GOT3 (cell line): ENCODE results near the gene RNFT2.
"Not testable (repeated sequence)": the region's sequence is repeated elsewhere in the genome, so short reads cannot be mapped to it uniquely, and the experiment has no call there.

ENCODE experiments used
- DNase-seq: peaks from one replicate; lab custom pipeline; 2025; ENCODE audit warnings: mixed read lengths; lab: John Stamatoyannopoulos, UW

Gene RNFT2

DNA sequence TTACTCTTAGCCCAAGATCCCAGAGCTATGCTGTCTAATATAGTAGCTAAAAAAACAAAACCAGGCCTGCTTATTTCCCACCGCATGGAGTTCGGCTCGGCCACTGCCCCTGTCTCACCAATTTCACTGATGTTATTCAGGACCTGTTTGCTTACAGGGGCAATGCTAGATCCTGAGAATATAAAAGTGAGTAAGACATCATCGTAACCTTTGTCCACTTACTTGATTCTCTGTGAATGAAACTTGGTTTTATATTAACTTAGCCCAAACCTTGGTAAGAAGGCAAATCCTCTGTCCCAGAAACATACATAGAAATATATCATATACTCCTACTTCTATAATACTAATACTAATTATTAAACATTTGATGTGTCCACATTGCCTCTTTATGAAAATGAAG, 56.6 kb downstream of the RNFT2 start:
- DNase-seq = no peak

- DNase-seq = no peak
Measured at GRCh38 chr12:116797885-116798284, 59.8 kb downstream of the RNFT2 start.

DNA sequence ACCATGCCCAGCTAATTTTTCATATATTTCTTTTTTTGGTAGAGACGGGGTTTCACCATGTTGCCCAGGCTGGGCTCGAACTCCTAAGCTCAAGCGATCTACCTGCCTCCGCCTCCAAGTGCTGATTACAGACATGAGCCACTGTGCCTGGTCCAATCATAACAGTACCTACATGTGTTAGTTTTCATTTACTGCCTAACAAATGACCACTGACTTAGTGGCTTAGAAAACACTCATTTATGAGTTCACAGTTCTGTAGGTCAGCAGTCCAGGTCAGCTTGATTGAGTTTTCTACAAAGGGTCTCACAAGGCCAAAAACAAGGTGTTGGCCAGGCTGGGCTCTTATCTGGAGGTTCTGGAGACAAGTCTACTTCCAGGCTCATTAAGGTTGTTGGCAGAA, 60.6 kb downstream of the RNFT2 start:
- DNase-seq = no peak

- DNase-seq = no peak
Measured at GRCh38 chr12:116799955-116800354, 61.8 kb downstream of the RNFT2 start.

GRCh38 chr12:116800918-116801317, 62.8 kb downstream of the RNFT2 start:
- no peak for DNase-seq

GRCh38 chr12:116802018-116802417, 63.9 kb downstream of the RNFT2 start:
- no peak for DNase-seq

DNA sequence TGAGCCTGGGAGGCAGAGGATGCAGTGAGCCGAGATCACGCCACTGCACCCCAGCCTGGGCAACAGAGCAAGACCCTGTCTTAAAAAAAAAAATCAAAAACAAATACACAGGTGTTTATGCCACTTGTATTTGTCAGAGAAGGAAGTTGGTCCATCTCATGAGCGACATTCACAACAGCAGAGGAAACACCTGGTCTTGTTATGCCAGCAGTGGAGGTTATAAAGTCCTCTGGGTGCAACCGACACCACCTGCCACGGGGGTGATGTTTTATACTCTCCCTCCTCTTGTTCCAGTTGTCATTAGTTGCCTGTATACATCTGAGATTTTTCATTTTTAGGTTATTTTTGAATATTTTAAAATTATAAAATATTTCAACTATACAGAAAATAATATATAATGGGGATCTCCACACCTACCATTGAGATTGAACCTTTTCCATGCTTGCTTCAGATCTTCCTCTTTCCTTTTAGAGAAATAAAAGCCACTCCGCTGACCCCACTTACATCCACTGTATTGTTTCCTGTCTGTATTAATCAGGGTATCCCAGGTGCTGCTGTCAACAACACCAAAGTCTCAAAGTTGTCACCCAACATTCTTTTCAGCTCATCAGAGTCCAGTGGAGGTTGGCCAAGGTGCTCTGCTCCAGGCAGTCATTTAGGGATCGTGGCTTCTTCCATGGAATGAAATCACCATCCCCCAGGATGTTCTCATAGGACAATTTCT, 65.1 kb downstream of the RNFT2 start:
- no peak for DNase-seq

DNA sequence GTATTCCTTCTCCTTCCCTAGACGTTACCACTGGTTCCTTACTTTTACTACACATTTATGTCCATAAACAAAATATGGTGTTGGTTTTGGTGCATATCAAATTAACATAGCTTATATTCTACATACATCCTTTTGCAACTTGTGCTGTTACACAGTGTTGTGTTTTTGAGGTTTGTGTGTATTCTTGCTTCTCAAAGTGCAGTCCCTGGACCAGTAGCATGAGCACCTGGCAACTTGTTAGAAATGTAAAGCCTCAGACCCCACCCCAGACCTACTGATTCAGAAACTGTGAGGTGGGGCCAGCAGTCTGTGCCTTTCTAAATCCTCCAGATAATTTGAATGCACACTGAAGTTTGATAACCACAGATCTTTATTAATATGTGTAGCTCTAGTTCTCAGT, 65.9 kb downstream of the RNFT2 start:
- DNase-seq = no peak

DNA sequence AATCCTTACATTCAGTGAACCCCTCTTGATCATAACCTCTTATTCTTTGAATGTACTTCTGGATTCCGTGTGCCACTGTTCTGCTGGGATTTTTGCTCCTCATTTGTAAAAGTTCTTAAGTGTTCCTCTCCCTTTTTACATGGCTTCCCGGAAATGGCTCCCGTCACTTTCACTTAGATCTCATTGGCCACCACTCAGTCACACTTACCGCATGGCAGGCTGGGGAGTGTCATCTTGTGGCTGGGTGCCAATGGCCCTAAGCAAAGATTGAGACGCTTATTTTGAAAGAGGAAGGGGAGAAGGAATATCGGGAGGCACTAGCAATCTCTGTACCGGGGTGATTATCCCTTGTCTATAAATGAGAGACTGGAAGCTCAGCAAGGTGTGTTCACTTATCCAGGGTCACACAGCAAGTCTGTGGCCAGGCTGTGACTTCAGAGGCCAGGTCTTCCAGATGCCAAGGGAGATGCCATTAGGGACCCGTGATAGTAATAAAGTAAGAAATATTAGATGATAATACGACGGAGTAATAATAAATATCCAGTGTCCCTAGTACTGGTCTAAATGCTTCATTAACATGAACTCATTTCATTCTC, 68.8 kb downstream of the RNFT2 start:
- no peak for DNase-seq

DNA sequence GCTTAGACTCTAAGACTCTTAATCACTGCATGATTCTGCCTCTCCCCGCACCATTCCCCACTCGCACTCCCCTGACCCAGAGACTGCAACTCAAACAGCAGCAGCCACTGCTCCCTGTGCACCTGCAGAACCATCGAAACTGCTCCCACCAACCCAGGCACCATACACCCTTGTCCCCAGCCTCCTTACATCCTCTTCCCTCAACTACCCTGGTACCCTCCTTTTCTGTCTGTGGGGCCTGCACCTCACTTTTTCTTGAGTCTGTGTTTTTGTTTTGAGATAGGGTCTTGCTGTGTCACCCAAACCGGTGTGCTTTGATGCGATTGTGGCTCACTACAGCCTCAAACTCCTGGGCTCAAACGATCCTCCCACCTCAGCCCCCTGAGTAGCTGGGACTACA, 69.4 kb downstream of the RNFT2 start:
- no peak for DNase-seq

- DNase-seq = no peak
Measured at GRCh38 chr12:116808113-116809105, 70.3 kb downstream of the RNFT2 start.

DNA sequence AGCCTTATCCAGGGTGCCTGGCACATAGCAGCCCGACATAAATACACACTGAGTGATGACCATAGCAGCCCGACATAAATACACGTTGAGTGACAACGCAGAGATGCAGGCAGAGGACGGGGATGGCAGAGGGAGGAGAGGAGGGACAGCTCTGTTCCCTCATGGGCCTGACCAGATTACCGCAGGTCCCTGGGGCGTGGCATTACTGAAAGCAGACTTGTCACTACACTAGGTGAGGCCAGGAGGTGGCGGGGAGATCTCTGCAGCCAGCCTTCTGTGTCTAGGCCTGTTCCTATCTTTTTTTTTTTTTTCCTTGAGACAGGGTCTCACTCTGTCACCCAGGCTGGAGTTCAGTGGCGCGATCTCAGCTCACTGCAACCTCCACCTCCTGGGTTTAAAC, 74.1 kb downstream of the RNFT2 start:
- DNase-seq = no peak

DNA sequence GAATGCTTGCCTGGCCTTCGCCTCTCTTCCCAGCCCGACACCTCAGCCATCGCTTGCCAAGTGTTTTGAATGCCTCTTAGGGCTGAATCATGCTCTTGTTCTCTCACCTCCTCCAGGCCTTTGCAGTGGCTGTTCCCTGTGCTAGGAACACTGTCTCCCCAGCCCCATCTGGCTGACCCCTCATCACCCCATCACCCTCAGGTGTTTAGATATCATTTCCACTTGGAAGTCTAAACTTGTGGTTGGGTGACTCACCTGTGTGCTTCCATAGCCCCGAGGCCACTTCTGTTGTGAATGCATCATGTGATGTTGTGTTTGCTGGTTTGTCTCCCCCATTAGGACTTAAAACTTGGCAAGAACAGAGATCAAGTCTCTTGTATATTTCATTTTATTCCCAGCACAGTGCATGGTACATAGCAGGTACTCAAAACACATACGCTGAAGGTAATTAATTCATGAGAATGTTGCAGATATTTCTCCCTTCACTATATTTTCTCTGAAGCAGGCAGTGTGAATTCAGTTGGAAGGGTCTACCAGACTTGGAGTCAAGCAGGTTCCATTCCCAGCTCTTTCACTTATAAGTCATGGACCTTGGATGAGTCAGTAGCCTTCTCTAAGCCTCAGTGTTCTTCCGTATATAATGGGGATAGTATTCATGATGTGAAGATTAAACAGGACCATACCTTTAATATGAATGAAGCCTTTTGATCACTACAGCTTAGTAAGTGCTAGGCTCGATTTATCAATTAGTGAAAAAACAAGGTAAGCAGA, 75.3 kb downstream of the RNFT2 start:
- no peak for DNase-seq

DNA sequence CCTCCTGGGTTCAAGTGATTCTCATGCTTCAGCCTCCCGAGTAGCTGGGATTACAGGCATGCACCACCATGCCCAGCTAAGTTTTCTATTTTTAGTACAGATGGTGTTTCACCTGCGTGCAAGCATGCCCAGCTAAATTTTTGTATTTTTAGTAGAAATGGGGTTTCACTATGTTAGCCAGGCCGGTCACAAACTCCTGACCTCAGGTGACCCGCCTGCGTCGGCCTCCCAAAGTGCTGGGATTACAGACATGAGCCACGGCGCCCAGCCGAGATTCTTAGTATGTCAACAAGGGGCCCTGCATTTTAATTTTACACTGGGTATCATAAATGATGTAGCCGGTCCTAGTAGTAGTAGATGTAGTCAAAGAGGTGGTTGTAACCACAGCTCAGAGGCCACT, 76.7 kb downstream of the RNFT2 start:
- DNase-seq = not testable (repeated sequence)

DNA sequence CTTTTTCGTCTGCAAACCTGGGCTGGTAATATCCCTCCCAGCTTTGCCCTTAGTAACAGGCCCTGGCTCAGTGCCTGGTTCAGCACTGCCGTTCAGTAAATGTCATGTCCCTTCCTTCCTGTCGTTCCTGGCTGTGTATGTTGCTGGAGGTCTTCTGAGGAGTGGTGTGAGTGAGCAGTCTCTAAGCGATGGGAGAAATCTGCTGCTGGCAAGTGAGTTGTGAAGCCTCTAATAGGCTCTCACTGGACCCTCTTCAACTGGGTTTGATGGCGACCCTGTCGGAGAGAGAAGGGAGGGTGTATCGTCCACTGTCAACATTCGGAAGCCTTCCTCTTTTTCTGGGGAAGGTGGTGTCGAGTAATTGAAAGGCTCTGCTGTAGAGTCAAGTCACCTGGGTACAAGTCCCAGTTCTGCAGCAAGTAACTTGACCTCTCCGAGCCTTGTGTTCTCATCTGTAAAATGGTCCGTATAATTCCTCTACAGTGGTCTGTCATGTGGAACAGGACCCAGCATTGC, 80.3 kb downstream of the RNFT2 start:
- DNase-seq = no peak

DNA sequence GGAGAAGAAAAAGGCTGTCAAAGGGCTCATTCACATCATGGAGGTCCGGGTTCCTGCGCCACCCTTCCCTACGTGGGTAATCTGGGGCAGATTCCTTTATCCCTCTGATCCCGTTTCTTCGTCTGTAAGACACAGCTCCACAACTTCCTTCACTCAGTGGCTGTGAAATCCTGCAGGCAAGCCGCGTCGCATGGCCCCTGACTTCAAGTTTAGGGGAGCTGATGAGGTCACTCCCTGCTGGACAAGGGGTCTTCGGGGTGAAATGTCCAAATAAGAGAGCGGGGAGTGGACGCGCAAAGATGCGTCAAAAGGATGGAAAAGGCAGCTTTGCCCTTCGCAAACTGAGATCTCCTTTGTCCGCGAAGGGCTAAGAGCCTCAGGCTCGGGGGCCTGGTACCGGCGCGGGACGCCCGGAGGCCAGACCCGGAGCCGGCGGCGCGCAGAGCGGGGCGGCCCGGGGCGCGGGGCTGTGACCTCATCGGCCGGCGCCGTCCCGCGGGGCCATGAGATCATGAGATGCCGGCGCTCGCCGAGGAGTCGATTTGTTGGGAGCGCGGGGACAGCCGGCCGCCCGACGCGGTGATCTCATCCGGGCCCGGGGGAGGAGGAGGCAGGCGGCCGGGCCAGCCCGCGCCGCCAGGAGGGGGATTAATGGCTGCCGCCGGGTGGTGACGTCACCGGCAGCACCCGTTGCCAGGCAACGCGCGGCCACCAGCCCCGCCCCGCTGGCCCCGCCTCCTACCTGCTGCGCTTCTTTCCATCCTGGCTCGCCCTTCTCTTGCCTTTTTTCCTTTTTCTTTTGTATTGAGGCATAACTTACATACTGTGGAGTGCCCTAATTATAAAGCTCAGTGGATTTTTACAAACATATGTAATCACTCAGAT, 81.1 kb downstream of the RNFT2 start:
- peak; percentile 83 for DNase-seq

GRCh38 chr12:116820064-116820656, 82.0 kb downstream of the RNFT2 start:
- DNase-seq = no peak

DNA sequence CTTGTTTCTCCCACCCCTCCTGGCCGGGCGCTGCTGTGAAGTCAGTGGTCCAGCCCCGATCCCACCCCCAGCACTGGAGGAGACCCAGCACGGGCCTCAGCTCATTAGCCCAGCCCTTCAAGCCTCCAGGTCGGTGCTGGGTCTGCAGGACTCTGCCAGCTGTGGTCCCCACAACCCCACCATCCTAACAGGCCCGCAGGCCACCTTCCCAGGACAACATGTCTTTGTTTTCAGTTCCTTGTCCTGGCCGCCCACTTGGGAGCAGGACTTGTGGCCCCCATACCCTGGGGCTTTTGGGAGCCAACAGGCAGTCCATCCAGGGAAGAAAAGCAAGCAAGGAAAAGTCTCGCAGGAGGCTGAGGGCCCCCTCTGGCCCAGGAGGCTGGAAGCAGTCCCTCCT, 83.2 kb downstream of the RNFT2 start:
- no peak for DNase-seq

DNA sequence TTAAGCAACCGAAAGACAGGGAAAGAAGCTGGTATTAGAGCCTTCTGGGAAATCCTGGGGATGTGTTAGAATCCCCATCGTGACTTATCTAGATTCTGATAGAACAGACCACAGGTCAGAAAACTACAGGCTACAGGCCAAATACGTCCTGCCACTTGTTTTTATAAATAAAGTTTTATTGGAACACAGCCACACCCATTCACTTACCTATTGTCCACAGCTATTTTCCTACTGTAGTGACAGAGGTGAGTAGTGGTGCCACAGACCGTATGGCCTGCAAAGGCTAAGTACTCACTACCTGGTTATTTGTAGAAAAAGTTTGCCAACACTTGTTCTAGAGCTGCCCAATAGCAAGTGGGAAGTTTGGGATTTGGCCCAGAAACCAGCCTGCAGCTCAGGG, 89.3 kb downstream of the RNFT2 start:
- DNase-seq = no peak

DNA sequence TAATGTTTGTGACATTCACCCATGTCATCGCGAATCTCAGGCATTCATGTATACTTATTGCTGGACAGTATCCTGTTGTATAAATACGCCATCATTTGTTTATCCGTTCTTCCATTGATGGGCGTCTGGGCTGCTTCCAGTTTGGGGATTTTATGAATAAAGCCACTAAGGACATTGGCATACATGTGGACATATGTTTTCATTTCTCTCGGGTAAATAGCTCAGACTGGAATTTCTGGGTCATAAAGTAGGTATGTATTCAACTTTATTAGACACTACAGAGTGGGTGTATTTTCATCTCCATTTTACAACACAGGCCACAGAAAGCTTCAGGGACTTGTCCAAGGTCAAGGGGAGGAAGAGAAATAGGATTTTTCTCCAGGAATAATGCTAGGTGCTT, 94.2 kb downstream of the RNFT2 start:
- no peak for DNase-seq
